ENCODE measurements around the gene SYNGAP1.

DNA sequence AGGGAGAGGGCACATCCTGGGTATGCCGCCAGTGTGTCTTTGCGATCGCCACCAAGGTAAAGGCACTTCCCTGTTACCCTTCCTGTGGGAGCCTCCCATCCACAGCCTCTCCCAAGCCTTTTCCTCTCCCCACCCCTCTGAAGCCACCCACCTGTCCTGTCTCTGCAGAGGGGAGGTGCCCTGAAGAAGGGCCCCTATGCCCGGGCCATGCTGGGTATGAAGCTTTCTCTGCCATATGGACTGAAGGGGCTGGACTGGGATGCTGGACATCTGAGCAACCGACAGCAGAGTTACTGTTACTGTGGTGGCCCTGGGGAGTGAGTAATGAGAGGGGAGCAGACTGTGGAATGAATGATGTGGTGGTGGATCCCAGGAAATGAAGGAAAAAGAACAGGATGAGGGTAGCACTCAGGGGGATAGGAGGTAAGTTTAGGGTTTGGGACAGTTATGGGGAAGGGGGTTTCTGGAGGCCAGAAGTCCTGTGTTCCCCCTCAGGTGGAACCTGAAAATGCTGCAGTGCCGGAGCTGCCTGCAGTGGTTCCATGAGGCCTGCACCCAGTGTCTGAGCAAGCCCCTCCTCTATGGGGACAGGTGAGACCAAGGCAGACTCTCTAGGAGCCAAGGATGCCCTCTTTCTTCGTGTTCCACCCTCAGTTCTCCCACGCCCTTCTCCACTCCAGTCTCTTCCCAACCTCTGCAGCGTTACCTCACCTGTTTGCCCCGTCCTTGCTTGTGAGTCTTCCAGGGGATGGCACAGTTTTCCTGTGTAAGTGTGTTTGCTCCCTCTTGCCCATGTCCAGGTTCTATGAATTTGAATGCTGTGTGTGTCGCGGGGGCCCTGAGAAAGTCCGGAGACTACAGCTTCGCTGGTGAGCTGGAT, 6.4 kb upstream of the SYNGAP1 start:
- no peak for TF ChIP-seq CTCF (IDR thresholded peaks at IDR 0.05)
- TF ChIP-seq POLR2A (IDR thresholded peaks at IDR 0.05) = no peak
